ENCODE measurements around the gene NHERF1.

- TF ChIP-seq CTCF (IDR thresholded peaks at IDR 0.05), result no peak
- no peak for TF ChIP-seq POLR2AphosphoS5 (IDR thresholded peaks at IDR 0.05; ENCODE audit: low read depth, low read length)
- TF ChIP-seq TCF7L2 (IDR thresholded peaks at IDR 0.05; ENCODE audit: low read depth, low read length), result no peak
- TF ChIP-seq REST (IDR thresholded peaks at IDR 0.05; ENCODE audit: insufficient read depth in 1 of 2, low read depth in 2 of 2, low read length in 1 of 2), result no peak
These were observed 23.6 kb downstream of the NHERF1 start for GRCh38 chr17:74772053-74772452.
